ENCODE data around the gene NSG2. TPM values are rescaled to one million over a fixed set of nuclear protein-coding genes. Genes with fewer than 3 reads are reported as not detected.

The NSG2 gene
- total RNA-seq, 1 donor from 2014 or later, result not detected

DNA sequence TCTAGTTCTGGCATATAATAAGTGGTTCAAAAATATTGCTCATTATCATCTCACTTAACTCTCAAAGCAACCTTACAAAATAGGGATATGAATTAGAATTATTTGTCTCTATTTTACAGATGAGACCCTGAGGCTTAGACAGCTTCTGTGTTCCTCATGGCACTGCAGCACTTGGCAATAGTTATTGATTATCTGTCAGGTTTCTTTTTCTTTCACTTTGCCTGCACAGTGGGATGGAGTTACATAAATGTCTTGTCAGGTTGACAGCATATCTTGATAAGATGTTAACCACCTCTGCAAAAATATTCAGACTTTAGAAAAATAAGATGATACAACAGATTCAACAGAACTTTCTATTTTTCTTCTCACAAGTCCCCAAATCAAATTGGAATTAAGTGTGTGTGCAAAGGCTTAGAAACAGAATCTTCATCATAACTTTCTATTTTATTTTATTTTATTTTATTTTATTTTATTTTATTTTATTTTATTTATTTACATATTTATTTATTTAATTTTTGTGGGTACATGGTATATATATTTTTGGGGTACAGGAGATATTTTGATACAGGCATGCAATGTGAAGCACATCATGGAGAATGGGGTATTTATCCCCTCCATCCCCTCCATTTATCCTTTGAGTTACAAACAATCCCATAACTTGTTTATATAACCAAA is 17.7 kb downstream of the NSG2 start:
- no peaks in the 10 kb centered on the region for H3K9me3 ChIP-seq

GRCh38 chr5:174064171-174064570 is 18.7 kb downstream of the NSG2 start:
- Histone ChIP-seq H3K9me3 (no peaks in the 10 kb centered on the region), H3K4me1 (no peaks in the 10 kb centered on the region), H3K4me3 (no peak overlapping the region), H3K27me3 (no peaks in the 10 kb centered on the region), H3K36me3 (no peaks in the 10 kb centered on the region), H3K27ac (no peak overlapping the region)
- intact Hi-C loops (cut with DNase I), result no loop called here
- no peak for DNase-seq (ENCODE audit: low spot score in 2 of 2)
- no peak for TF ChIP-seq CTCF (IDR thresholded peaks at IDR 0.05)

More for the DNA sequence above, 17.7 kb downstream of the NSG2 start:
- no peak for TF ChIP-seq CTCF (IDR thresholded peaks at IDR 0.05)
- intact Hi-C loops (cut with DNase I), result no loop called here
- Histone ChIP-seq H3K36me3 (no peaks in the 10 kb centered on the region), H3K4me1 (no peaks in the 10 kb centered on the region), H3K4me3 (no peak overlapping the region), H3K27ac (no peak overlapping the region), H3K27me3 (no peaks in the 10 kb centered on the region)
- no peak for DNase-seq (ENCODE audit: low spot score in 2 of 2)

DNA sequence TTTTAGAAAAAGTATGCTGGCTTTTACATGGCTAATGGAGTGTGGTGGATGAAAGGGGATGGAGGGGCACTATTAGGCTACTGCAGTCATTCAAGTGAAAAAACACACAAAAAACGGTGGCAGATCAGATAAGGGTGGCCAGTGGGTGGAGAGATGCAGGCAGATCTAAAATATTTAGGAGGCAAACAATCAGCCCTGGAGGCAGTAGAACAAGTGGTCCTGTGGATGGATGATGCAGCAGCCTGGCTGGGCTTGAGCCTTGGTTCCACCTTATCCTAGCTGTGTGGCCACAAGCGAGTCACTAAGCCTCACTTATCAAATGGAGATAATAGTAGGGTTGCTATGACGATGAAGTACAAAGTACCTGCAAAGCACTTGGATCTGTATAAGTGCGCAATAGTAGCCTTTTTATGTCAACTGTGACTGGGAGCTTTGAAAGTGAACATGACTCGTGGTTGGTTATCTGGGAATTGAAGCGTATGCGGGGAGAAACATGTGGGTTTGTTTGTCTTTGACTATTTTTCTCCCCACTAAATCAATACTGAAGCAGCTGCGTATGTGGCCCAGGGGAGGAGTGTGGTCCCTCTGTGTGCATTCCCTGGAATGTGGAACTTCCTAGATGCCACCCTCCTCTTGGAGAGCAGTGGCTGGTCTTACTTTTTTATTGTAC is 20.2 kb downstream of the NSG2 start:
- no peak for DNase-seq (ENCODE audit: low spot score in 2 of 2)
- no peaks in the 10 kb centered on the region for H3K36me3 ChIP-seq
- H3K4me3 ChIP-seq, result no peak overlapping the region
- intact Hi-C loops (cut with DNase I), result no loop called here
- no peaks in the 10 kb centered on the region for H3K9me3 ChIP-seq
- H3K4me1 ChIP-seq, result no peaks in the 10 kb centered on the region
- no peaks in the 10 kb centered on the region for H3K27me3 ChIP-seq
- H3K27ac ChIP-seq, result no peak overlapping the region
- no peak for TF ChIP-seq CTCF (IDR thresholded peaks at IDR 0.05)

DNA sequence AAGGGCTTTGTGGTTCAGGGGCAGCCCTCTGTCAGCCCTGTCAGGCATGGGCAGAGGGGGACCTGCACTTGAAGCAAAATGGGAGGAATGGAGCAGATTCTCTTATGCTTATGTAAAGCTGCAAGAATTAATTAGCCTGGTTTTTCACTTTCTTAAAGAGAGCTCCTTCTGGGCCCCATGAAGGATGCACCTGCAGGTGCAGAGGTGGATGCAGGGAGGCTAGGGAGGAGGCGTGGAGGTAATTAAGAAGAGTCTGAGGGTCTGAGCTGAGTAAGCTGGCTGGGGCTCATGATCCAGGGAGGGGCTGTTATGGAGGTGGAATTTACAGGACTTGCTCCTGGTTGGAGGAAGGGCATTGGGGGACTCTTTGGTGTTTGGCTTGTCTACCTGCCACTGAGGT is 22.0 kb downstream of the NSG2 start:
- DNase-seq (ENCODE audit: low spot score in 2 of 2), result no peak
- Histone ChIP-seq H3K9me3 (no peaks in the 10 kb centered on the region), H3K36me3 (no peaks in the 10 kb centered on the region), H3K27me3 (no peaks in the 10 kb centered on the region), H3K4me1 (no peaks in the 10 kb centered on the region), H3K27ac (no peak overlapping the region), H3K4me3 (no peak overlapping the region)
- no peak for TF ChIP-seq CTCF (IDR thresholded peaks at IDR 0.05)
- intact Hi-C loops (cut with DNase I), result no loop called here

- Histone ChIP-seq H3K4me3 (no peak overlapping the region), H3K27ac (no peak overlapping the region), H3K27me3 (no peaks in the 10 kb centered on the region), H3K4me1 (no peaks in the 10 kb centered on the region), H3K36me3 (no peaks in the 10 kb centered on the region), H3K9me3 (no peaks in the 10 kb centered on the region)
- DNase-seq (ENCODE audit: low spot score in 2 of 2), result no peak
- intact Hi-C loops (cut with DNase I), result no loop called here
- TF ChIP-seq CTCF (IDR thresholded peaks at IDR 0.05), result no peak
Observed at GRCh38 chr5:174071484-174071883, 26.0 kb downstream of the NSG2 start.
